Peyer's patch (tissue), 4 donors: ENCODE measurements around the gene NEK7. TPM values are rescaled to one million over a fixed set of nuclear protein-coding genes. Genes with fewer than 3 reads are reported as not detected.
"Not testable (repeated sequence)": the region's sequence is repeated elsewhere in the genome, so short reads cannot be mapped to it uniquely, and the experiment has no call there.

Experiments
- DNase-seq, 3 donors: peaks; one replicate each; pipeline ENCODE4 v3.0.0-alpha.2; 2017 to 2019
- H3K27ac ChIP-seq, 4 donors: fragments of 200-600 bp; sonication (generic); one replicate each; pipeline ENCODE4 v1.5.1; 2016 to 2019
- H3K27me3 ChIP-seq, 2 donors: fragments of 200-600 bp; sonication (generic); one replicate each; pipeline ENCODE4 v1.5.1; 2019
- H3K36me3 ChIP-seq, 3 donors: fragments of 200-600 bp; sonication (generic); one replicate each; pipeline ENCODE4 v1.5.1; 2016 to 2019
- H3K4me1 ChIP-seq, 4 donors: fragments of 200-600 bp; sonication (generic); one replicate each; pipeline ENCODE4 v1.5.1; 2016 to 2019
- H3K4me3 ChIP-seq, 4 donors: fragments of 200-600 bp; sonication (generic); 1 replicate in 3 of 4; 2 replicates in 1 of 4; pipeline ENCODE4 v1.5.1; 2016 to 2019; ENCODE audit warnings: mild to moderate bottlenecking in 1 of 4
- H3K9me3 ChIP-seq, 4 donors: fragments of 200-600 bp; sonication (generic); one replicate each; pipeline ENCODE4 v1.5.1; 2016 to 2019; ENCODE audit warnings: mild to moderate bottlenecking in 1 of 4
- POLR2A ChIP-seq, 2 donors: fragments of 450-650 bp; IDR thresholded peaks; one replicate each; pipeline ENCODE4 v1.5.1; 2017; ENCODE audit warnings: antibody characterized with exemption in 2 of 2, mild to moderate bottlenecking in 2 of 2, moderate library complexity in 2 of 2
- total RNA-seq, 4 donors: library from RNA; depleted of rRNA; stranded (reverse); fragments of >200 nt; gene quantifications; one replicate each; pipeline ENCODE4 v1.1.0, GENCODE V29; 2016
- TF ChIP-seq, protein P1 (sequence below), 6 experiments: fragments of 450-650 bp in 4 of 6; fragments of 200-600 bp in 2 of 6; sonication (generic) in 1 of 6; IDR thresholded peaks; one replicate each; pipeline ENCODE4 v1.5.1; 2017 to 2019; ENCODE audit warnings: antibody characterized with exemption in 6 of 6, mild to moderate bottlenecking in 3 of 6, moderate library complexity in 1 of 6

Gene NEK7
- total RNA-seq, 4 donors from 2014 or later, result 62.3 to 75.1 (median 66.5) TPM

DNA sequence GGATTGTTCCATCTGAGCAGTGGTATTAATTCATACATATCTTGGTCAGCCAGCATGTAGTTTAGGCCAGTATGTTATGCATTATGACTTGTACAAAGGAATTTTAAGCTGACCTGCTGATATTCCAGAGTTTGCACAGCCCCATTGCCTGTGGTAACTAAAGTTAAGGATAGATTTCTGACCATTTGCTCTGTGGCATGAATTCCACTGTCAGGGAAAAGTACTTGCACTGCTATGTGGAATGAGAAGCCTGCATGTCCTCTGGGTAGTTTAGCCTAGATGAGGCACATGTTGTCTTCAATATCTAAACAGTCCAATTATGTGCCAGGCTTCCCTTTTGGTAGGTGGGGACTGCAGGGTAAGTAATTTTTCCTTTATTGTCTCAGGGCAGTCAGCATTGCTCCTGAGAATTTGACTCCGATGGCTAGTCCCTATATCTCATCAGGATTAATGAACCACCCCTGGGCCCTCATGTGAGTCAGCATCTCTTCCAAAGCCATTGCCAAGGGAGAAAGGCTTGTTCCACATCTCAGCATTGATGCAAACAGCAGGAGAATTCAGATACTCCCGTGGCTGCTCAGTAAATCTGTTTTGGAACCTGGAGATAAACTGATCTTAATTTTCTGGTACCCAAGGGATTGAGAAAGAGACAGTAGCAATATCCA is 30.2 kb downstream of the NEK7 start:
- peak overlapping the region in 1 of 4 donors; percentile 55 for H3K27ac ChIP-seq
- H3K4me3 ChIP-seq, result no peak overlapping the region
- H3K36me3 ChIP-seq, result no peaks in the 10 kb centered on the region
- TF ChIP-seq POLR2A (IDR thresholded peaks at IDR 0.05), result no peak
- TF ChIP-seq, protein P1, sequence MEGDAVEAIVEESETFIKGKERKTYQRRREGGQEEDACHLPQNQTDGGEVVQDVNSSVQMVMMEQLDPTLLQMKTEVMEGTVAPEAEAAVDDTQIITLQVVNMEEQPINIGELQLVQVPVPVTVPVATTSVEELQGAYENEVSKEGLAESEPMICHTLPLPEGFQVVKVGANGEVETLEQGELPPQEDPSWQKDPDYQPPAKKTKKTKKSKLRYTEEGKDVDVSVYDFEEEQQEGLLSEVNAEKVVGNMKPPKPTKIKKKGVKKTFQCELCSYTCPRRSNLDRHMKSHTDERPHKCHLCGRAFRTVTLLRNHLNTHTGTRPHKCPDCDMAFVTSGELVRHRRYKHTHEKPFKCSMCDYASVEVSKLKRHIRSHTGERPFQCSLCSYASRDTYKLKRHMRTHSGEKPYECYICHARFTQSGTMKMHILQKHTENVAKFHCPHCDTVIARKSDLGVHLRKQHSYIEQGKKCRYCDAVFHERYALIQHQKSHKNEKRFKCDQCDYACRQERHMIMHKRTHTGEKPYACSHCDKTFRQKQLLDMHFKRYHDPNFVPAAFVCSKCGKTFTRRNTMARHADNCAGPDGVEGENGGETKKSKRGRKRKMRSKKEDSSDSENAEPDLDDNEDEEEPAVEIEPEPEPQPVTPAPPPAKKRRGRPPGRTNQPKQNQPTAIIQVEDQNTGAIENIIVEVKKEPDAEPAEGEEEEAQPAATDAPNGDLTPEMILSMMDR (IDR thresholded peaks at IDR 0.05), result no peak
- no peak for DNase-seq
- H3K27me3 ChIP-seq, result no peaks in the 10 kb centered on the region
- H3K9me3 ChIP-seq, result no peaks in the 10 kb centered on the region
- peaks cover 0 to 30% (median 11%) of the 10 kb centered on the region in 4 donors for H3K4me1 ChIP-seq

DNA sequence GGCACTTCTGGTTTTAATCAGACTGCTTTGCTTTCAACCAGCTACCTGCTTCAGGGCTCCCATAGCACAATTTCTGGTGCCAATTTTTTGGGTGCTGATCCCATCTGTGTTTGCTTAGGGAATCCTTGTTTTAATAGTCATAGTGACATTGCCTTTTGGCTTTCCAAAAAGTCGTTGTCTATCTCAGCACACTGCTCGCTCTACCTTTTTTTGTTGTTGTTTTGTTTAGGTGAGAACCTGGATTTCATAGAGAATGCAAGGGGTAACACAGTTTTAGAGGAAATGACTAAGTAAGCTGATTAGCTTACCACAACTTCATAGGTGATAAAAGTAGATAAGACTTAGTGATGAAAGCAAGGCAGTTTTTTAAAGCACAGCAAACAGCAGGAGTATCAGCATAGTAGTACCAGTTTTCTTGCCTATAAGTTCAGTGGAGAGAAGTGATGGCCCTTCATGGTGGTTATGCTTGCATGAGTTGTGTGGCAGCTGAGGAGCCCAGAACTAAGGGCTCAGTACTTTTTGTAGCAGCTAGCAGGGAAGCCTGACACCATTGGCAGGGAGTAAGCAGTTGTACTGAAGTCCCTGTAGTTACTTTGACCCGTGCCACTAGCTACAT is 31.3 kb downstream of the NEK7 start:
- no peaks in the 10 kb centered on the region for H3K9me3 ChIP-seq
- H3K27me3 ChIP-seq, result no peaks in the 10 kb centered on the region
- no peak overlapping the region for H3K4me3 ChIP-seq
- DNase-seq, result peak in 1 of 3 donors; percentile 43
- no peak for TF ChIP-seq POLR2A (IDR thresholded peaks at IDR 0.05)
- peak overlapping the region in 2 of 4 donors; percentile 20 to 55 for H3K27ac ChIP-seq
- H3K4me1 ChIP-seq, result peaks cover 0 to 30% (median 11%) of the 10 kb centered on the region in 4 donors
- H3K36me3 ChIP-seq, result no peaks in the 10 kb centered on the region

DNA sequence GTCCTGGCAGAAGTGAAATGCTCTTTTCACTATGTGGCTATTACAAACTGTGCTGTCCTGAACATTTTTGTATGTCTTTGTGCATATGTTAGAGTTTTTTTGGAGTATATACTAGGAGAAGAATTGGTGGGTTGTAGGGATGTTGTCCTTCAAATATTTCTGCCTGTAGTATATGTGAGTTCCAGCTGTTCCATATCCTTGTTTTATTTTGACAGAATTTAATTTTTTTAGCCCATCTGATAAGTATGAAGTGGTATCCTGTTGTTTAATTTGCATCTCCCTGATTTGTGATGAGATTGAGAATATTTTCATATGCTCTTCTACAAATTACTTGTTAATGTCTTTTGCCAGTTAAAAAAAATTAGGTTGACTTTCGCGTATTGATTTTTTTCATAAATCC is 34.3 kb downstream of the NEK7 start:
- Histone ChIP-seq H3K9me3 (no peaks in the 10 kb centered on the region), H3K27ac (no peak overlapping the region), H3K27me3 (no peaks in the 10 kb centered on the region), H3K4me3 (no peak overlapping the region), H3K36me3 (no peaks in the 10 kb centered on the region), H3K4me1 (peaks cover 0 to 30% (median 9%) of the 10 kb centered on the region in 4 donors)
- TF ChIP-seq, protein P1 (IDR thresholded peaks at IDR 0.05), result no peak
- no peak for TF ChIP-seq POLR2A (IDR thresholded peaks at IDR 0.05)
- DNase-seq, result no peak

DNA sequence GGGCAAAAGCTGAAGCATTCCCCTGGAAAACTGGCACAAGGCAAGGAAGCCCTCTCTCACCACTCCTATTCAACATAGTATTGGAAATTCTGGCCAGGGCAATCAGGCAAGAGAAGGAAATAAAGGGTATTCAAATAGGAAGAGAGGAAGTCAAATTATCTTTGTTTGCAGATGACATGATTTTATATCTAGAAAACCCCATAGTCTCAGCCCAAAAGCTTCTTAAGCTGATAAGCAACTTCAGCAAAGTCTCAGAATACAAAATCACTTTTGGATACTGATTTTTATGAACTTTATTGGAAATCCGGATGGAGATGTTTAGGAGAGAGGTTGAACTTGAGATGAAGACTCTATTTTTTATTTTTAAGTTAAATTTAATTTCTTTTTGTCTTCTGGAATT is 37.1 kb downstream of the NEK7 start:
- DNase-seq, H3K9me3 ChIP-seq, H3K4me3 ChIP-seq, H3K27me3 ChIP-seq, H3K27ac ChIP-seq, H3K36me3 ChIP-seq: not testable (repeated sequence)
- peaks cover 0 to 10% (median under 1%) of the 10 kb centered on the region in 4 donors for H3K4me1 ChIP-seq

DNA sequence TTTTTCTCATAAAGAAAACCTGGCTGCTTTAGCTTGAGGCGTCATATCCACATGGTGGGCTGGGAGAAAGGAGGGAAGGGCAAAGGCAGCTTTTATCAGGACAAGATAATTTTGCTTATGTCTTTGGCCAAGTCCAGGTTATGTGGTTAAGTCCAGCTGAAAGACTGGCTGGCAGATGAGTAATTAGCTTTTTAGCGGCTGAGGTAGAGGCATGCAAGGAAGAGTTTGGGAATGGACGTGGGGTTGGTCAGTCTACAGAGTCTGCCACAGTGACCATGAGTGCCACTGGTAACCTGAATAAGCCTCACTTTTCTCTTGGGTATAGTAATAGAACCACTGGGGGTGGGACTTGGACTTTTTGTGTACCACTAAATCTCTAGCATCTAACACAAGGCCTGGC is 39.8 kb downstream of the NEK7 start:
- H3K9me3 ChIP-seq, result no peaks in the 10 kb centered on the region
- peaks cover 0 to 7% (median 3%) of the 10 kb centered on the region in 4 donors for H3K4me1 ChIP-seq
- DNase-seq, result no peak
- H3K4me3 ChIP-seq, result no peak overlapping the region
- TF ChIP-seq POLR2A (IDR thresholded peaks at IDR 0.05), result no peak
- TF ChIP-seq, protein P1 (IDR thresholded peaks at IDR 0.05), result no peak
- no peaks in the 10 kb centered on the region for H3K27me3 ChIP-seq
- H3K36me3 ChIP-seq, result no peaks in the 10 kb centered on the region
- no peak overlapping the region for H3K27ac ChIP-seq

DNA sequence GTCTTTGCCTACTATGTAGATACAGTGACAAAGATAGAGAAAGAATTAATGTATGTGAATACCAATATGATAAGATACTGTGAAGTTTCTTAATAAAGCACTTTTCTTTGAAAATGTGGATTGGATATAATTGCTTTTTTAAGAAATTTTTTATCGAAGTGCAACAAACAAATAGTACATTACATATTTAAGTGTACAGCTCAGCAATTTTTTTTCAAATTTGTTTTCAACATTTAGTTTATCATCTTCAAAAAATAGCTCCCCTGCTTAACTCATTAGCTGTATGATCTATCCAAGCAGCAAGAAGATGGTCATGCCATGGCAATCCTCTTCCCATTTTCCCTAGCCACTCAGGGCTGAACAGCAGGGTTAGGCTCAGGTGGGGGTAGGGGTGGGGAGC is 40.5 kb downstream of the NEK7 start:
- DNase-seq, result no peak
- Histone ChIP-seq H3K9me3 (no peaks in the 10 kb centered on the region), H3K27ac (no peak overlapping the region), H3K4me3 (no peak overlapping the region), H3K4me1 (peaks cover 0 to 7% (median 3%) of the 10 kb centered on the region in 4 donors), H3K36me3 (no peaks in the 10 kb centered on the region), H3K27me3 (no peaks in the 10 kb centered on the region)
- no peak for TF ChIP-seq POLR2A (IDR thresholded peaks at IDR 0.05)
- TF ChIP-seq, protein P1 (IDR thresholded peaks at IDR 0.05), result no peak
